GM18873 (cell line): ENCODE data around the gene RASGRF2.

ENCODE experiments used
- ATAC-seq: cut with Tn5 transposase; IDR thresholded peaks from one replicate; pipeline ENCODE4 v1.9.1; 2021; ENCODE audit warnings: mild to moderate bottlenecking, moderate library complexity, moderate number of reproducible peaks; ENCODE audit not compliant: unreplicated experiment, low FRiP score

RASGRF2 gene, protein sequence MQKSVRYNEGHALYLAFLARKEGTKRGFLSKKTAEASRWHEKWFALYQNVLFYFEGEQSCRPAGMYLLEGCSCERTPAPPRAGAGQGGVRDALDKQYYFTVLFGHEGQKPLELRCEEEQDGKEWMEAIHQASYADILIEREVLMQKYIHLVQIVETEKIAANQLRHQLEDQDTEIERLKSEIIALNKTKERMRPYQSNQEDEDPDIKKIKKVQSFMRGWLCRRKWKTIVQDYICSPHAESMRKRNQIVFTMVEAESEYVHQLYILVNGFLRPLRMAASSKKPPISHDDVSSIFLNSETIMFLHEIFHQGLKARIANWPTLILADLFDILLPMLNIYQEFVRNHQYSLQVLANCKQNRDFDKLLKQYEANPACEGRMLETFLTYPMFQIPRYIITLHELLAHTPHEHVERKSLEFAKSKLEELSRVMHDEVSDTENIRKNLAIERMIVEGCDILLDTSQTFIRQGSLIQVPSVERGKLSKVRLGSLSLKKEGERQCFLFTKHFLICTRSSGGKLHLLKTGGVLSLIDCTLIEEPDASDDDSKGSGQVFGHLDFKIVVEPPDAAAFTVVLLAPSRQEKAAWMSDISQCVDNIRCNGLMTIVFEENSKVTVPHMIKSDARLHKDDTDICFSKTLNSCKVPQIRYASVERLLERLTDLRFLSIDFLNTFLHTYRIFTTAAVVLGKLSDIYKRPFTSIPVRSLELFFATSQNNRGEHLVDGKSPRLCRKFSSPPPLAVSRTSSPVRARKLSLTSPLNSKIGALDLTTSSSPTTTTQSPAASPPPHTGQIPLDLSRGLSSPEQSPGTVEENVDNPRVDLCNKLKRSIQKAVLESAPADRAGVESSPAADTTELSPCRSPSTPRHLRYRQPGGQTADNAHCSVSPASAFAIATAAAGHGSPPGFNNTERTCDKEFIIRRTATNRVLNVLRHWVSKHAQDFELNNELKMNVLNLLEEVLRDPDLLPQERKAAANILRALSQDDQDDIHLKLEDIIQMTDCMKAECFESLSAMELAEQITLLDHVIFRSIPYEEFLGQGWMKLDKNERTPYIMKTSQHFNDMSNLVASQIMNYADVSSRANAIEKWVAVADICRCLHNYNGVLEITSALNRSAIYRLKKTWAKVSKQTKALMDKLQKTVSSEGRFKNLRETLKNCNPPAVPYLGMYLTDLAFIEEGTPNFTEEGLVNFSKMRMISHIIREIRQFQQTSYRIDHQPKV (N-terminal part only)

GRCh38 chr5:80959768-80960442 lies at the start of gene RASGRF2:
Gene RASGRF2 (plus strand): TSS chr5:80960363. CDS start chr5:80960739, 376 bp downstream.
- no peak for ATAC-seq

GRCh38 chr5:80912479-80912878 lies 47.7 kb upstream of the RASGRF2 start:
- no peak for ATAC-seq

GRCh38 chr5:80915716-80916115 lies 44.4 kb upstream of the RASGRF2 start:
- ATAC-seq: no peak

DNA sequence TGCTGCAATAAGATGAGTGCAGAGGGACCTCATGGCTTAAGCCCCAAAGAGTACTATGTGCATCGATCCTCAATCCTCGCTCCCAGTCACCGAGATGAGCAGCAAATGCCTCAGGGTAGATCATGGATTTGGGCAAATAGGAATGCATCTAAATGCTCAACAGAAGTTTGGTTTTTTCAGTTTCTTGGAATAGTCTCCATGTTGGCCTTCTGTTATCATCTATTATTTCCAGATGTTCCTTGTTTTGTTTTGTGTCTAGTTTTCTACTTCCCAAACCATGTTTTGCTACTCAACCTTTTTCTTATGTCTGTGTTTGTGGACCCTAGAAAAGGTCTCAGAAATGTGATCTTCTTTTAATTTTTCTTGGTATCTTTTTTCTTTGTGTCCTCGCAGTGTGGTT lies 43.5 kb upstream of the RASGRF2 start:
- no peak for ATAC-seq

GRCh38 chr5:80917631-80918030 lies 42.5 kb upstream of the RASGRF2 start:
- ATAC-seq: no peak

- no peak for ATAC-seq
Measured at GRCh38 chr5:80919678-80920196, 40.4 kb upstream of the RASGRF2 start.

GRCh38 chr5:80920333-80920732 lies 39.8 kb upstream of the RASGRF2 start:
- ATAC-seq: no peak

- ATAC-seq: no peak
Measured at GRCh38 chr5:80921026-80921425, 39.1 kb upstream of the RASGRF2 start.

DNA sequence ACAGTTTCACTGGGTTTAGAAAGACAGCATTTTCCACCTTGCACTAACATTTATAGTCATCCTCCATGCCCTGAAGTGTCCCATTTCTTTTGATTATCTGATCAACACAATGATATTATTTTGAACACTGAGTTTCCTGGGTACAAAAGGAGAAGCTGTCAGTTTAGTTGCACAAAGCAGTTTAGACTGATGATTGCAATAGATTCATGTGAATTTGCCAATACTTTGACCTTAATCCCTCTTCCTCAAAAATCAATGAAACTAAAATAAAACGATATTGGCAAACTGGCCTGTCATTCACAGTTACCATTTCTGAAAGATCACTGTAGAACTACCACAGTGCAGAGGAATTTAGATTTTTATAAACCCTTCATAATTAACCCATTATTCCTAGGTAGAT lies 34.2 kb upstream of the RASGRF2 start:
- no peak for ATAC-seq

DNA sequence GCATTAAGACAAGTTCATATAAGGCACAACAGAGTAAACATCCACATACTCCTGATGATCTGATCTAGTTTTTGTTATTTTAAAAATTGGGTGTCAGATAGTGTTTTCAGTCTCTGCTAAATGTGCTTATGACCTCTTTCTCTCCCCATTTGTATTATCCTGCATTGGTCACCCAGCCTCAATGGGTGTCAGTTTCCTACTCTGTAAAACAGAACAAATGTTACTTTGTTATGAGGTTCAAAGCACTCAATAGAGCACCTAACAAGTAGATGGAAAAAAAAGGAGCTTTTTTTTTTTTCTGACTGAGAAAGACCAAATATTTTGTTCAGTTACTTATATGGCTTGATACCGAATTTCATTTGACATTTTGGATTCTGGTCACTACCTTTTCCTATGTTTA lies 33.6 kb upstream of the RASGRF2 start:
- ATAC-seq: no peak

DNA sequence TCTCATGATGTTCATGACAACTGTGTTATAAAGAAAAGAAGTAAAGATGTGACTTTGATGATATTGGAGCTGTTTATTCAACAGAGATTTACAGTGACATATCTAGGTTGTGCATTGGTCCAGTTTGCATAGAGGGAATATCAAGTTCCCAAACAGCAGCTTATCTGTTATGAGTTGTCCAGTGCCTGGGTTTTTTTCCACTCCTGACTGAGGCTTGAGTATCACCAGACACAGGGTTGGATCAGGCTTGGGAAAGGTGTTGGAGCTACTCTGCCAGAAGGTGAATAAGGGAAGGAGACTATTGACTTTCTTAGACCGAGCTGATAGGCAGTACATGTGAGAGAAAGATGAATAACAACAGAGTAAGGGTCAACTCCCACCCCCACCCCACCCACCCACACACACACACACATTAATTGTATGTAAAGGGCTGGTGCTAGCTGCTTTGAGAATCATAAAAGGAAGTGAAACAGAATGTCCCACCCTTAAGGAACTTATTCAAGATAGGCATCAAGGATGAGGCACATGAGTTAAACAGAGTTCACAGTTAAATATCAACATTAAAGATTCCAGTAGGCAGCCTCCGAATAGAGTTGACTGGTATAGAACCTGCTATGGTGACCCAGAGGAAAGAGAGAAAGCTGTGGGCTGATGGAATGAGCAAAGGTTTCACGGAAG lies 33.0 kb upstream of the RASGRF2 start:
- ATAC-seq: no peak

DNA sequence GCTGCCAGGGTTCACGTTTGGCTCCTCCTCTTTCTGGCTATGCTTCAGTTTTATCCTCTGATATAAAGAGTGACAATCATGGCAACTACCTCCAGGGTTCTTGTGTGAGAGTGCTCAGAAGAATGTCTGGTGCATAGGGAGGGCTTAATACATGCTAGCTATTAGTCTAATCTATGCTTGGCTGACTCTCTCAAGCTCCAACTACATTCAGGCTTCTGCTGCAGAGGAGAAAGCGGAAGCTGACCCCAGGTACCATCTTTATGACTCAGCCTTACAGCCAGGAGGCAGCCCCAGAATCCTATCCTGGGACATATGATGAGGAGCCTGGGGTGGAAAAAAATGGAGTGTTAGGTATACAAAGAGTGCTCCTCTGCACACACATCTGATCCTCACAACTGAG lies 32.1 kb upstream of the RASGRF2 start:
- ATAC-seq: no peak

DNA sequence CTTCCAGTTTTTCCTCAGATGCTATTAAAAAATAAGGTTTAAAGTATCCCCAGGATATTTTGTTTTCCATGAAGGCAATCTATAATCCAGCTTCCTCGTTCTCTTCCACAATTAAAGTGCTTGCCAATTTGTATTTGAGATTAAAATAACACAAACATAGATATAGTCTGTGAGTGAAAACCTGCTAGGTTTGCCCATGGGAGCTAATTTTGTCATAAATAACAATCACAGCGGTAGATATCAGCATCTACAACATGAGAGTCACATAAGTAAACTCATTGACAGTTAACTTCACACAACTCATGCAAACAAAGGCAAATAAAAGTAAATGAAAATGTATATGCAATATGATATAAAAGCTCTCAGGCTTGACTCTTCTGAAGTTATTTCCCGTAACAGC lies 29.2 kb upstream of the RASGRF2 start:
- ATAC-seq: no peak

- ATAC-seq: no peak
Measured at GRCh38 chr5:80931411-80931810, 28.8 kb upstream of the RASGRF2 start.

GRCh38 chr5:80933036-80933435 lies 27.1 kb upstream of the RASGRF2 start:
- no peak for ATAC-seq

DNA sequence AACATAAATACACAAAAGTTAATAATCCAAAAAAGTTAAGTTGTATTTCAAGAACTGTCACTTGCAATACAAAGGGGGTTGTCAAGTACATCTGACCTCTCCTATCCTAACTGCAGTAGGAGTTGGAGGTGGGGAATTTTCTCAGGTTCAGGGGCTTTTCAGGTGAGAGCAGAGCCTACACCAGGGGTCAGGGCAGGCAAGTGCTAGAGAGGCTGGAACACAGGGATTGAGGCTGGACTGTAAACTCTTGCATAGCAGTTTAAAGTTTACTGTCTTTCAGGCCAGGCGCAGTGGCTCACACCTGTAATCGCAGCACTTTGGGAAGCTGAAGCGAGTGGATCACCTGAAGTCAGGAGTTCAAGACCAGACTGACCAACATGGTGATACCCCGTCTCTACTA lies 25.4 kb upstream of the RASGRF2 start:
- ATAC-seq: no peak

DNA sequence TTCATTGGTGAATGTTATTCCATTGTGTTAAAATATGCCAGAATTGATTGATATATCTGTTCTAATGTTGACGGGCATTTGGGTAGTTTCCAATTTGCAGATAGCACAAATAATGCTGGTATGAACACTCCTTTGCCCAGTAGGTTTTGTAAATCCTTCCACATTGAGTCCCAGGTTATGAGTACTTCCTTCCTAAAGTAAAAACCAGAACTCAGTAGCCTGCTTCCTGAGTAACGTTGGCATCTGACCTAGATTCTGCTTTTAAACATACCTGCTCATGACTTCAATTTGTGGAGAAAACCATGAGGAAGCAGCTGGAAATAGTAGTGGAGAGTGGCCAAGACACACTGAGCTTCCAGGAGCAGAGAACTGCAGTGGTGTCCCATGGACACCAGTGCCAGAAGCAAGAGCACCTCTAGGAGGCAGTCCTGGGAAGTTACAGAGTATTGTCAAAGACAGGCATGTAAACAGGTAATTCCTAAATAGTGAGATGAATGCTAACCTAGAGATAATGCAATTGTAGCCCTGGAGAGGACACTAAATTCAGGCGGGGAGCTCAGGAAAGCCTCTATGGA lies 24.3 kb upstream of the RASGRF2 start:
- no peak for ATAC-seq

DNA sequence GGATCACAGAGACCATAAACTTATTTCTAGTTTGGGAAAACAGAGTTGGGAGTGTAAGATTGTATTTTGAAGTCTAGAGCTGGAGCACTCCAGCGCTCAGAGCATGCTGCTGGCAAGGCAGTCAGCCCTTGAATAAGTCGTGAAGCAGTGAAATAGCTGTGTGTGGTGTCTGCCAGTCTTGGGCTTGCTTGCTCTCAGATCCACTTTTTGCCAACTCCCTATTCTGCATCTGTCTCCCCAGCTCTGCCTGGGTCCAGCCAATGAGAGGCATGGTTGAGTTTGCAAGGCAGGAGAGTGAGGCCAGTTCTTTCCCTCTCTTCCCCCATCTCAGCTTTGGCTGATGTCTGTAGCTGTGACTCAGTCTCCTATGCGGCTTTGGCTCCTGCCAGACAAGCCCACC lies 23.3 kb upstream of the RASGRF2 start:
- ATAC-seq: no peak
